GM23338 (cell line): ENCODE data around the gene BTG3. TPM values are rescaled to one million over a fixed set of nuclear protein-coding genes. Genes with fewer than 3 reads are reported as not detected.

ENCODE experiments used
- ATAC-seq: fragments of 200-7000 bp; cut with Tn5 transposase; 3 replicates; pipeline ENCODE4 v1.9.1; 2020
- DNase-seq: peaks from one replicate; pipeline ENCODE4 v3.0.0-alpha.2; 2015; ENCODE audit warnings: low spot score
- H2AFZ ChIP-seq: fragments of 200-600 bp; sonication (generic); 2 replicates; pipeline ENCODE4 v1.8.0; 2016; ENCODE audit warnings: antibody characterized with exemption, mild to moderate bottlenecking, moderate library complexity
- H3F3A ChIP-seq: fragments of 200-600 bp; sonication (generic); replicated peaks from 2 replicates; pipeline ENCODE4 v1.8.0; 2017; ENCODE audit warnings: antibody characterized with exemption, mixed run types, low read depth
- H3K27ac ChIP-seq: fragments of 200-600 bp; sonication (generic); 2 replicates; pipeline ENCODE4 v1.6.1; 2016; ENCODE audit warnings: low read depth
- H3K27me3 ChIP-seq: fragments of 200-600 bp; sonication (generic); 2 replicates; pipeline ENCODE4 v1.8.0; 2016; ENCODE audit warnings: mild to moderate bottlenecking, mixed run types, moderate library complexity; ENCODE audit not compliant: insufficient read depth
- H3K36me3 ChIP-seq: fragments of 200-600 bp; sonication (generic); 2 replicates; pipeline ENCODE4 v1.8.0; 2016; ENCODE audit warnings: mild to moderate bottlenecking; ENCODE audit not compliant: insufficient read depth
- H3K4me1 ChIP-seq: fragments of 200-600 bp; sonication (generic); 2 replicates; pipeline ENCODE4 v1.8.0; 2016; ENCODE audit warnings: mild to moderate bottlenecking, moderate library complexity; ENCODE audit not compliant: insufficient read depth
- H3K4me2 ChIP-seq: fragments of 200-600 bp; sonication (generic); 2 replicates; pipeline ENCODE4 v1.7.1; 2017; ENCODE audit warnings: mixed run types
- H3K4me3 ChIP-seq: fragments of 200-600 bp; sonication (generic); 2 replicates; pipeline ENCODE4 v1.6.1; 2016; ENCODE audit warnings: mixed run types
- H3K79me2 ChIP-seq: fragments of 200-600 bp; sonication (generic); replicated peaks from 2 replicates; pipeline ENCODE4 v1.8.0; 2017; ENCODE audit warnings: mild to moderate bottlenecking; ENCODE audit not compliant: insufficient read depth
- H3K9me2 ChIP-seq: fragments of 200-600 bp; sonication (generic); 2 replicates; pipeline ENCODE4 v1.8.0; 2017; ENCODE audit not compliant: insufficient read depth
- H4K20me1 ChIP-seq: fragments of 200-600 bp; sonication (generic); replicated peaks from 2 replicates; pipeline ENCODE4 v1.8.0; 2017; ENCODE audit warnings: mild to moderate bottlenecking; ENCODE audit not compliant: insufficient read depth
- H3K27ac Mint-ChIP-seq: 2 replicates; pipeline ENCODE4 v1.8.0; 2020; ENCODE audit warnings: inconsistent platforms, mild to moderate bottlenecking, moderate library complexity, mixed read lengths
- H3K27me3 Mint-ChIP-seq: 3 replicates; pipeline ENCODE4 v1.8.0; 2022; ENCODE audit warnings: low read depth, mild to moderate bottlenecking, moderate library complexity, mixed read lengths, inconsistent platforms; ENCODE audit not compliant: insufficient read depth, poor library complexity
- H3K36me3 Mint-ChIP-seq: 3 replicates; pipeline ENCODE4 v1.8.0; 2021; ENCODE audit warnings: low read depth, mild to moderate bottlenecking, inconsistent platforms, moderate library complexity, mixed read lengths
- H3K4me1 Mint-ChIP-seq: 3 replicates; pipeline ENCODE4 v1.8.0; 2020; ENCODE audit warnings: mild to moderate bottlenecking, inconsistent platforms, mixed read lengths
- H3K4me3 Mint-ChIP-seq: 3 replicates; pipeline ENCODE4 v1.8.0; 2021; ENCODE audit warnings: moderate library complexity, mild to moderate bottlenecking, inconsistent platforms, mixed read lengths
- H3K9me3 Mint-ChIP-seq: 3 replicates; pipeline ENCODE4 v1.8.0; 2020; ENCODE audit warnings: moderate library complexity, mild to moderate bottlenecking, inconsistent platforms, mixed read lengths
- CREB1 ChIP-seq: fragments of 250-450 bp; sonication (Bioruptor Pico); IDR thresholded peaks from 2 replicates; pipeline ENCODE4 v1.5.0; 2020; ENCODE audit warnings: low read depth, mild to moderate bottlenecking, moderate library complexity
- CTCF ChIP-seq, 2 experiments: fragments of 200-600 bp in 1 of 2; sonication (generic) in 1 of 2; conservative IDR thresholded peaks; 2 replicates each; pipeline versions ENCODE4 v1.5.1 to v1.6.1; 2016 to 2017; ENCODE audit warnings: antibody characterized with exemption in 2 of 2, low read depth in 2 of 2, mild to moderate bottlenecking in 2 of 2, moderate library complexity in 1 of 2
- ETS1 ChIP-seq: IDR thresholded peaks from 2 replicates; pipeline ENCODE4 v1.6.1; 2016; ENCODE audit warnings: antibody characterized with exemption
- EZH2 ChIP-seq: fragments of 200-600 bp; sonication (generic); IDR thresholded peaks from one replicate; pipeline ENCODE4 v1.8.0; 2017; ENCODE audit warnings: antibody characterized with exemption, mild to moderate bottlenecking, low read depth; ENCODE audit not compliant: unreplicated experiment
- EZH2phosphoT487 ChIP-seq: fragments of 200-600 bp; sonication (generic); IDR thresholded peaks from one replicate; pipeline ENCODE4 v1.8.1; 2018; ENCODE audit warnings: antibody characterized with exemption; ENCODE audit not compliant: unreplicated experiment
- JUNB ChIP-seq: IDR thresholded peaks from one replicate; pipeline ENCODE4 v1.6.1; 2016; ENCODE audit warnings: antibody characterized with exemption; ENCODE audit not compliant: unreplicated experiment
- NANOG ChIP-seq: IDR thresholded peaks from 2 replicates; pipeline ENCODE4 v1.6.1; 2016; ENCODE audit warnings: antibody characterized with exemption, borderline replicate concordance
- POLR2AphosphoS5 ChIP-seq: IDR thresholded peaks from 2 replicates; pipeline ENCODE4 v1.6.1; 2016; ENCODE audit warnings: antibody characterized with exemption, low read depth
- REST ChIP-seq: IDR thresholded peaks from one replicate; pipeline ENCODE4 v1.6.1; 2018; ENCODE audit warnings: antibody characterized with exemption; ENCODE audit not compliant: unreplicated experiment
- ZNF114 ChIP-seq: fragments of 250-450 bp; sonication (Bioruptor Pico); IDR thresholded peaks from 2 replicates; pipeline ENCODE4 v1.5.0; 2020; ENCODE audit warnings: mild to moderate bottlenecking, moderate library complexity
- ZNF462 ChIP-seq: fragments of 250-450 bp; sonication (Bioruptor Pico); IDR thresholded peaks from 2 replicates; pipeline ENCODE4 v1.5.0; 2020; ENCODE audit warnings: mild to moderate bottlenecking, moderate library complexity
- polyA plus RNA-seq: library from polyadenylated mRNA; unstranded; fragments of >200 nt; fragmentation: Nextera tagmentation; extraction: Ambion mirVana; gene quantifications from 2 replicates; pipeline ENCODE4 v1.2.1, GENCODE V29; 2016
- total RNA-seq: library from RNA; depleted of rRNA; stranded (reverse); fragments of >200 nt; shearing (Covaris generic); gene quantifications from 2 replicates; pipeline ENCODE4 v1.2.3, GENCODE V29; 2014

The BTG3 gene
- total and polyA plus RNA-seq, 2 experiments from 2014 or later: 24.0 to 43.8 TPM

GRCh38 chr21:17640821-17641220 is 28.1 kb upstream of the BTG3 start:
- H3K27me3 ChIP-seq: no peaks in the 10 kb centered on the region
- H3K79me2 ChIP-seq: no peaks in the 10 kb centered on the region
- Mint-ChIP-seq H3K36me3 (peaks cover 4% of the 10 kb centered on the region; the same call in 2 of the 3 replicates), H3K27ac (no peak overlapping the region), H3K4me3 (no peak overlapping the region), H3K9me3 (peaks cover 12% of the 10 kb centered on the region), H3K27me3 (peaks cover 2% of the 10 kb centered on the region), H3K4me1 (no peaks in the 10 kb centered on the region)
- TF ChIP-seq ZNF114 (CRISPR knock-in tag) (no peak), NANOG (no peak), CTCF (conservative IDR thresholded peaks at IDR 0.05; ENCODE audit: low read depth in 2 of 2) (no peak), JUNB (no peak), ETS1 (no peak), EZH2 (no peak), POLR2AphosphoS5 (no peak), CREB1 (no peak), ZNF462 (CRISPR knock-in tag) (no peak), REST (no peak), EZH2phosphoT487 (no peak)
- no peaks in the 10 kb centered on the region for H3F3A ChIP-seq
- H3K4me3 ChIP-seq: no peak overlapping the region
- 0 out of 2 replicates have a peak, but pooled peaks cover 3% of the 10 kb centered on the region for H3K9me2 ChIP-seq
- ATAC-seq: no peak
- H3K4me2 ChIP-seq: no peak overlapping the region
- H4K20me1 ChIP-seq: no peaks in the 10 kb centered on the region
- H3K27ac ChIP-seq: no peak overlapping the region
- no peak for DNase-seq
- H2AFZ ChIP-seq: no peak overlapping the region
- H3K36me3 ChIP-seq: peaks cover 3% of the 10 kb centered on the region; the same call in 1 of the 2 replicates
- no peaks in the 10 kb centered on the region for H3K4me1 ChIP-seq
